Upper lobe of right lung (tissue), 1 donor: ENCODE results near the gene MAB21L4. TPM values are rescaled to one million over a fixed set of nuclear protein-coding genes. Genes with fewer than 3 reads are reported as not detected.
A peak's percentile ranks its signal among the peaks of the same experiment; 100 is the strongest.

ENCODE experiments used
- ATAC-seq: fragments of 200-7000 bp; cut with Tn5 transposase; one replicate; pipeline ENCODE4 v1.9.1; 2020; ENCODE audit warnings: mild to moderate bottlenecking, moderate library complexity
- DNase-seq: peaks from one replicate; pipeline ENCODE4 v3.0.0-alpha.2; 2020
- H3K27ac ChIP-seq: fragments of 200-600 bp; one replicate; pipeline ENCODE4 v1.8.0; 2022
- H3K27me3 ChIP-seq: fragments of 200-600 bp; one replicate; pipeline ENCODE4 v1.8.0; 2022; ENCODE audit warnings: mild to moderate bottlenecking
- H3K36me3 ChIP-seq: fragments of 200-600 bp; one replicate; pipeline ENCODE4 v1.8.0; 2022
- H3K4me1 ChIP-seq: fragments of 200-600 bp; one replicate; pipeline ENCODE4 v1.8.0; 2022
- H3K4me3 ChIP-seq: fragments of 200-600 bp; one replicate; pipeline ENCODE4 v1.8.0; 2022; ENCODE audit warnings: mild to moderate bottlenecking
- H3K9me3 ChIP-seq: fragments of 200-600 bp; one replicate; pipeline ENCODE4 v1.8.0; 2022
- intact Hi-C: fragments of 100-400 bp; cut with DNase I; formaldehyde crosslinking; loops from one replicate; pipeline ENCODE4 v1.11.0; 2022
- total RNA-seq: library from RNA; stranded (reverse); fragmentation: NEBNext Ultra II Directional; extraction: Animal tissue kit (Norgen Biotek cat#: 25700); gene quantifications from one replicate; pipeline ENCODE4 v1.2.1, GENCODE V29; 2021
- TF ChIP-seq, protein P1 (sequence below): fragments of 200-600 bp; IDR thresholded peaks from one replicate; pipeline ENCODE4 v1.8.0; 2022; ENCODE audit warnings: antibody characterized with exemption
- donor health status: DM: no; HTN: yes; CAD: no; lungs with severe emphysema.

MAB21L4 gene
- total RNA-seq, 1 donor from 2014 or later, result 22.2 TPM

GRCh38 chr2:240906911-240907590 is 11.1 kb upstream of the MAB21L4 start:
- TF ChIP-seq, protein P1, sequence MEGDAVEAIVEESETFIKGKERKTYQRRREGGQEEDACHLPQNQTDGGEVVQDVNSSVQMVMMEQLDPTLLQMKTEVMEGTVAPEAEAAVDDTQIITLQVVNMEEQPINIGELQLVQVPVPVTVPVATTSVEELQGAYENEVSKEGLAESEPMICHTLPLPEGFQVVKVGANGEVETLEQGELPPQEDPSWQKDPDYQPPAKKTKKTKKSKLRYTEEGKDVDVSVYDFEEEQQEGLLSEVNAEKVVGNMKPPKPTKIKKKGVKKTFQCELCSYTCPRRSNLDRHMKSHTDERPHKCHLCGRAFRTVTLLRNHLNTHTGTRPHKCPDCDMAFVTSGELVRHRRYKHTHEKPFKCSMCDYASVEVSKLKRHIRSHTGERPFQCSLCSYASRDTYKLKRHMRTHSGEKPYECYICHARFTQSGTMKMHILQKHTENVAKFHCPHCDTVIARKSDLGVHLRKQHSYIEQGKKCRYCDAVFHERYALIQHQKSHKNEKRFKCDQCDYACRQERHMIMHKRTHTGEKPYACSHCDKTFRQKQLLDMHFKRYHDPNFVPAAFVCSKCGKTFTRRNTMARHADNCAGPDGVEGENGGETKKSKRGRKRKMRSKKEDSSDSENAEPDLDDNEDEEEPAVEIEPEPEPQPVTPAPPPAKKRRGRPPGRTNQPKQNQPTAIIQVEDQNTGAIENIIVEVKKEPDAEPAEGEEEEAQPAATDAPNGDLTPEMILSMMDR, result no peak
- Histone ChIP-seq H3K4me3 (no peak overlapping the region), H3K9me3 (no peaks in the 10 kb centered on the region), H3K36me3 (no peaks in the 10 kb centered on the region), H3K4me1 (no peaks in the 10 kb centered on the region), H3K27me3 (no peaks in the 10 kb centered on the region), H3K27ac (no peak overlapping the region)
- DNase-seq (no peak), ATAC-seq (peak; percentile 9)
- intact Hi-C loops, result no loop called here

GRCh38 chr2:240906141-240906910 is 10.4 kb upstream of the MAB21L4 start, which contains the start of gene CROCC2:
Gene CROCC2, plus strand, starts transcription at chr2:240906336. Its CDS starts 178 bp downstream, at chr2:240906514.
- TF ChIP-seq, protein P1, result no peak
- no peaks in the 10 kb centered on the region for H3K9me3 ChIP-seq
- H3K4me3 ChIP-seq, result no peak within 1 kb of the TSS
- intact Hi-C loops, result no loop called here
- DNase-seq (no peak), ATAC-seq (peak; percentile 11)
- no peaks in the 10 kb centered on the region for H3K36me3 ChIP-seq
- no peak within 1 kb of the TSS for H3K27ac ChIP-seq
- no peaks in the 10 kb centered on the region for H3K27me3 ChIP-seq
- H3K4me1 ChIP-seq, result no peaks in the 10 kb centered on the region

DNA sequence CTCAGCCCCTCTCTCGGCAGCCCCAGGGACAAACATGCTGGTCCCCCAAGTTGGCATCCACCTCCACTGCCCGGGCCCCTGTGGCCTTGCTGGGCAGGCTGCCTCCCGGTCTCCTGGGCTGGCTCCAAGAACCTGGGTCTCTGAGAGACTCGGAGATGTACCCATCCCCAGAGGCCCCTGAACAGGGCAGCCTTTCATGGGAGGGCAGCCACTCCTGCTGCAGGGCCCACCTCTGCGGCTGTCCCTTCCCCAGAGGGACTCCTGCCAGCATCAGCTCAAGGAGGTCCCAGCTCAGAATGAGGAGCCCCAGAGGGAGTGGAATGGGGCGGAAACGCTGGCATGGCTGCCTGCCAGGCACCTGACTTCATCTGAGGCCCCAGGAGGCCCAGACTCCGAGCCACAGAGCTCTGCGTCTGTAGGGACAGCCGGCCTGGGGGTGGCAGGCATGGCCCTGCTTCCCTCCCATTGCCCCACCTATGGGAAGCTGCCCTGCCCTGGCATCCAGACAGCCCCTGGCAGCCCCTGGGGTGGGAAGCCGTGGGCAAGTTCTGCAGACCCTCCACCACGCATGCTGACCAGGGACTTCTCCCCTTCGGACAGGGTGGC is 9.3 kb upstream of the MAB21L4 start:
- TF ChIP-seq, protein P1, result no peak
- Histone ChIP-seq H3K36me3 (no peaks in the 10 kb centered on the region), H3K27ac (no peak overlapping the region), H3K9me3 (no peaks in the 10 kb centered on the region), H3K4me3 (no peak overlapping the region), H3K4me1 (no peaks in the 10 kb centered on the region), H3K27me3 (no peaks in the 10 kb centered on the region)
- ATAC-seq (peak; percentile 31), DNase-seq (no peak)
- intact Hi-C loops, result no loop called here

GRCh38 chr2:240904216-240905175 is 8.5 kb upstream of the MAB21L4 start:
- H3K27ac ChIP-seq, result no peak overlapping the region
- no peak for ATAC-seq
- intact Hi-C loops, result no loop called here
- peaks cover 2% of the 10 kb centered on the region for H3K4me1 ChIP-seq
- DNase-seq, result no peak
- H3K36me3 ChIP-seq, result no peaks in the 10 kb centered on the region
- TF ChIP-seq, protein P1, result no peak
- no peaks in the 10 kb centered on the region for H3K27me3 ChIP-seq
- H3K9me3 ChIP-seq, result no peaks in the 10 kb centered on the region
- H3K4me3 ChIP-seq, result no peak overlapping the region
